Right lobe of liver (tissue), 4 donors: ENCODE results near the gene TTF1.

Experiments used
- CTCF ChIP-seq, 4 donors: fragments of 200-600 bp in 3 of 4; fragments of 450-650 bp in 1 of 4; IDR thresholded peaks; one replicate each; pipeline versions ENCODE4 v1.5.1 to v1.8.0; 2016 to 2022; ENCODE audit warnings: antibody characterized with exemption in 4 of 4, mild to moderate bottlenecking in 2 of 4
- POLR2A ChIP-seq: fragments of 450-650 bp; IDR thresholded peaks from one replicate; pipeline ENCODE4 v1.6.1; 2017; ENCODE audit warnings: antibody characterized with exemption, mild to moderate bottlenecking
- donor health status: DM: no; HTN: no; CAD: no.
- donor health status: DM: no; HTN: no; CAD: no.
- donor health status: DM: no; HTN: yes; CAD: no.

DNA sequence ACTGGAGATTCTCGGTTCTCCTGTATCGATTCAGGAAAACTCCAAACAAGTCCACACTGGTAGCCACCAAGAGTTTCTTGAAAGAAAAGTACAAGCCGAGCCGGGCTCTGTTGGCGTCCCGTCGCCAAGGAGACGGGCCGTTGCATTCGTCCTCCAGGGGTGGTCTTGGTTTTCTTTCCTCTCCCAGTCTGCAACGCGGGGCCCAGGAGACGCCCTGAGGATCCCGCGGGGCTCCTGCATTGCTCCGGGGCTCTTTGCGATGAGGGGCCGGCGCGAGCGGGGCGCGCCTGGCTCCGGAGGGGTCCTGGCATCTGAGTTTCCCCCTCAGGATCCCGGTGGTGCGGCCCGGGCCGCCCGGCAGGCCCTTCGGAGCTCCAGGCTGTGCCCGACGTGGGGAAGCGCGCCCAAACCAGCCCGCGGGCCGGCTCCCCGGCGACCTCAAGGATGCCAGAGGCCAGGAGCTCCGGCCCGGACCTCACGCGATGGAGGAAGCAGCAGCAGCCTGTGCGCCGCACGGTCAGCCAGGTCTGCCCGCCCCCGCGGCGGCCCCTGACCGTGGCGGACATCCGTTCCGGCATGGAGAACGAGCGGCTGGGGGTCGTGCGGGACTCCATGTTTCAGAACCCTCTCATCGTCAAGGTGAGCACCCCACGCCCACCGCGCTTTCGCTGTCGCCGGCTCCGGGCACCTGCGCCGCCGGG lies 3.3 kb upstream of the TTF1 start, which contains the start of gene CFAP77:
- TF ChIP-seq CTCF (IDR thresholded peaks at IDR 0.05) (no peak), POLR2A (no peak)
